OCI-LY7 (cell line): ENCODE measurements around the gene TBC1D24. TPM values are rescaled to one million over a fixed set of nuclear protein-coding genes. Genes with fewer than 3 reads are reported as not detected.

ENCODE experiments used
- BruUV-seq: library from RNA; stranded (reverse); fragments of 400-500 nt; replicated peaks from 2 replicates; lab custom pipeline; 2021; lab: Mats Ljungman, UMichigan
- CTCF ChIA-PET: fragments of 300-600 bp; sonication (Branson Sonifier 250); formaldehyde crosslinking; loops from one replicate; lab custom pipeline; 2022; ENCODE audit warnings: antibody characterized with exemption; ENCODE audit not compliant: unreplicated experiment; lab: Charles Lee
- POLR2A ChIA-PET: fragments of 300-600 bp; sonication (Branson Sonifier 250); formaldehyde crosslinking; loops from one replicate; lab custom pipeline; 2022; ENCODE audit warnings: antibody characterized with exemption; lab: Charles Lee
- DNase-seq: peaks from one replicate; pipeline ENCODE4 v3.0.0-alpha.2; 2015; ENCODE audit warnings: low spot score
- H2AFZ ChIP-seq: fragments of 200-600 bp; sonication (generic), shearing (Covaris generic); 2 replicates; pipeline ENCODE4 v1.6.1; 2014; ENCODE audit warnings: mild to moderate bottlenecking, antibody characterized with exemption, low read length, moderate library complexity
- H3K27ac ChIP-seq: fragments of 200-600 bp; sonication (generic); 2 replicates; pipeline ENCODE4 v1.5.1; 2014; ENCODE audit warnings: mixed run types, low read depth, mild to moderate bottlenecking, moderate library complexity, low read length, inconsistent platforms; ENCODE audit not compliant: poor library complexity, severe bottlenecking
- H3K36me3 ChIP-seq: fragments of 200-600 bp; sonication (generic); 2 replicates; pipeline ENCODE4 v1.6.1; 2014; ENCODE audit warnings: mild to moderate bottlenecking, antibody characterized with exemption, low read length, moderate library complexity, mixed read lengths; ENCODE audit not compliant: insufficient read depth
- H3K4me1 ChIP-seq: fragments of 200-600 bp; sonication (generic); 2 replicates; pipeline ENCODE4 v1.5.1; 2014; ENCODE audit warnings: mild to moderate bottlenecking, low read length; ENCODE audit not compliant: insufficient read depth, poor library complexity, severe bottlenecking
- H3K4me2 ChIP-seq: fragments of 200-600 bp; sonication (generic); 2 replicates; pipeline ENCODE4 v1.6.1; 2014; ENCODE audit warnings: mild to moderate bottlenecking, low read length
- H3K4me3 ChIP-seq: fragments of 200-600 bp; sonication (generic); 2 replicates; pipeline ENCODE4 v1.5.1; 2014; ENCODE audit warnings: mild to moderate bottlenecking, low read depth, low read length; ENCODE audit not compliant: poor library complexity, severe bottlenecking
- H3K79me2 ChIP-seq: fragments of 200-600 bp; sonication (generic); 2 replicates; pipeline ENCODE4 v1.6.1; 2016; ENCODE audit warnings: low read depth, mild to moderate bottlenecking, low read length, moderate library complexity, mixed read lengths; ENCODE audit not compliant: insufficient read depth
- H3K9me2 ChIP-seq: fragments of 200-600 bp; sonication (generic); 2 replicates; pipeline ENCODE4 v1.6.1; 2016; ENCODE audit warnings: mild to moderate bottlenecking, low read length, mixed read lengths; ENCODE audit not compliant: insufficient read depth
- H3K9me3 ChIP-seq: fragments of 200-600 bp; sonication (generic); 2 replicates; pipeline ENCODE4 v1.6.1; 2014; ENCODE audit warnings: mild to moderate bottlenecking, mixed run types, low read length, mixed read lengths
- H4K20me1 ChIP-seq: fragments of 200-600 bp; sonication (generic); 2 replicates; pipeline ENCODE4 v1.6.1; 2014; ENCODE audit warnings: mild to moderate bottlenecking, antibody characterized with exemption, low read length, moderate library complexity, mixed read lengths; ENCODE audit not compliant: insufficient read depth
- CTCF ChIP-seq: fragments of 200-600 bp; sonication (generic); conservative IDR thresholded peaks from 2 replicates; pipeline ENCODE4 v1.5.1; 2014; ENCODE audit warnings: mild to moderate bottlenecking, antibody characterized with exemption, low read length, moderate library complexity, mixed read lengths
- EZH2phosphoT487 ChIP-seq: fragments of 200-600 bp; sonication (generic); IDR thresholded peaks from 2 replicates; pipeline ENCODE4 v1.6.1; 2018; ENCODE audit warnings: low read depth, borderline replicate concordance, mild to moderate bottlenecking, mixed run types, antibody characterized with exemption, low read length, moderate library complexity, mixed read lengths
- intact Hi-C: fragments of 100-400 bp; cut with micrococcal nuclease; formaldehyde crosslinking; loops from one replicate; pipeline ENCODE4 v1.10.0; 2022; ENCODE audit not compliant: unreplicated experiment
- total RNA-seq, 2 experiments: library from RNA; depleted of rRNA in 1 of 2; stranded (reverse); fragments of >200 nt in 1 of 2; shearing (Covaris generic) in 1 of 2; gene quantifications; 2 replicates each; pipeline ENCODE4 v1.2.3, GENCODE V29; 2014 to 2022

TBC1D24 gene
- total RNA-seq, 2 experiments from 2014 or later = 23.4 to 34.7 TPM

DNA sequence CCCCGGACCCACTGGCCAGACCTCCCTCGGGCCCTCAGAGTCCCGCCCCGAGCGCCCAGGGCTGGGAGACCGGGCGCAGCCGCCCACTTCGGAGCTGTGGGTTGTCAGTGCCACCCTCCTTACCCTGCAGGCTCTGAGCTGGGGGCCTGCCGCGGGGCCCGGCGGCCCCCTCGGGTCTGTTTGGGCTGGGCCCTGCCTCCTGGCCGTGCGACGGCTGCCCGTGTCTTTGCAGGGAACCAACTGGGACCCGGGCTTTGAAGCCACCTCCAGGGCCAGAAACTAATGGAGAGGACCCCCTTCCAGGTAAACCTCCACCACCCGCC lies 14.6 kb upstream of the TBC1D24 start:
- H2AFZ ChIP-seq = no peak overlapping the region
- H3K4me2 ChIP-seq = peak overlapping the region; percentile 99
- H3K9me3 ChIP-seq = no peaks in the 10 kb centered on the region
- peak overlapping the region; percentile 69 for H3K27ac ChIP-seq
- CTCF ChIA-PET = interaction anchor here (1.6 kb wide), 1 partner anchor 8 kb away, joined by 4 read pairs; no protein-coding TSS in a partner anchor
- H4K20me1 ChIP-seq = no peaks in the 10 kb centered on the region
- no peak for TF ChIP-seq EZH2phosphoT487
- TF ChIP-seq CTCF = no peak
- H3K4me3 ChIP-seq = peak overlapping the region; percentile 79
- peaks cover 36% of the 10 kb centered on the region for H3K4me1 ChIP-seq
- no TSS peak for BruUV-seq
- POLR2A ChIA-PET = interaction anchor here (1.9 kb wide), 1 partner anchor 10 kb away, joined by 11 read pairs; the partner anchor contains the start of gene NTN3
- intact Hi-C loops = no loop called here
- peaks cover 18% of the 10 kb centered on the region; the same call in 1 of the 2 replicates for H3K79me2 ChIP-seq
- no peaks in the 10 kb centered on the region for H3K9me2 ChIP-seq
- peaks cover 71% of the 10 kb centered on the region for H3K36me3 ChIP-seq
- no peak for DNase-seq

- H2AFZ ChIP-seq = no peak overlapping the region
- intact Hi-C loops = no loop called here
- ChIA-PET CTCF (no interaction called here), POLR2A (interaction anchor here (0.6 kb wide), 1 partner anchor 50 kb away, joined by 4 read pairs; no protein-coding TSS in a partner anchor)
- TF ChIP-seq CTCF (no peak), EZH2phosphoT487 (no peak)
- no peaks in the 10 kb centered on the region for H4K20me1 ChIP-seq
- DNase-seq = no peak
- no peaks in the 10 kb centered on the region for H3K9me2 ChIP-seq
- no TSS peak for BruUV-seq
- H3K79me2 ChIP-seq = peaks cover 18% of the 10 kb centered on the region; the same call in 1 of the 2 replicates
- peaks cover 41% of the 10 kb centered on the region for H3K4me1 ChIP-seq
- H3K36me3 ChIP-seq = peaks cover 67% of the 10 kb centered on the region
- H3K4me2 ChIP-seq = peak overlapping the region; percentile 99
- H3K27ac ChIP-seq = peak overlapping the region; percentile 69
- peak overlapping the region; percentile 79 for H3K4me3 ChIP-seq
- no peaks in the 10 kb centered on the region for H3K9me3 ChIP-seq
Measured at GRCh38 chr16:2460916-2461315, 14.0 kb upstream of the TBC1D24 start.
